ENCODE results near the gene ERG.

ERG gene

DNA sequence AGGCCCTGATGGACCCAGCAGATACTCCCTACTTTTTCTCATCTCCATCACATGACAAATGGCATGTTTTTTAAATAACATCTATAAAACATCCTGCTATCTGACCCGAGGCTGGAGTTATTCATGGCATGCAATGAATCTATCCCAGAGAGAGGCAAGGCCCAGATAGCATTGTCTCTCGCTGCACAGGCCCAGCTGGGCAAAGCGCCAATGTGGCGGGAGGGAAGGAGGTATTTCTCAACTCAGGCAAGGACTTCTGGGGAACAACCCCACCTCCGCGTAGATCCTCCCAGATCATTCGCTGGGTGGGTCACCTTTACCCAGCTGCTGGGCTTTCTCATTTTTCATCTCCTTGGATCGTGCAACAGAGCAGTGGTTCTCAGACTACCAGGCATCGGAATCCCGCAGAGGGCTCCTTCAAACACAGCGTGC, 59.8 kb downstream of the ERG start:
- FAIRE-seq: no peak
- peak; percentile 22 for DNase-seq (ENCODE audit: low spot score)

DNA sequence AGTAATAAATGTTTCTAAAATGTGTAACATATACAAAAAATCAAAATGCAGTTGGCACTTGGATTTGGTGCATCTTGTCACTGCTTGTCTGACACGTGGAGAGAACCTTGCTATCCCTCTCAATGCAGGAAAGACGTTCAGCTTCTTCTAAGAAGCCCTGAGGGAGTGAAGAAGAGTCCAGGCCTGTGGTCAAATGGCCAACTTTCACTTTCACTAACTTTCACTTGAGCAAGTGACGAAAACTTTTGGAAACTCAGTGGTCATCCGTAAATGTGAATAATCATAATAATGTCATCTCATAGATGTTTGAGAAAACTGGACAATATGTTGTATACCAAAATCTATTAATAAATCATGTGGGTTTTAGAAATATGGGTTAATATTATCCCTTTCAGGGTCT, 61.9 kb downstream of the ERG start:
- DNase-seq (ENCODE audit: low spot score) (no peak), FAIRE-seq (no peak)

DNA sequence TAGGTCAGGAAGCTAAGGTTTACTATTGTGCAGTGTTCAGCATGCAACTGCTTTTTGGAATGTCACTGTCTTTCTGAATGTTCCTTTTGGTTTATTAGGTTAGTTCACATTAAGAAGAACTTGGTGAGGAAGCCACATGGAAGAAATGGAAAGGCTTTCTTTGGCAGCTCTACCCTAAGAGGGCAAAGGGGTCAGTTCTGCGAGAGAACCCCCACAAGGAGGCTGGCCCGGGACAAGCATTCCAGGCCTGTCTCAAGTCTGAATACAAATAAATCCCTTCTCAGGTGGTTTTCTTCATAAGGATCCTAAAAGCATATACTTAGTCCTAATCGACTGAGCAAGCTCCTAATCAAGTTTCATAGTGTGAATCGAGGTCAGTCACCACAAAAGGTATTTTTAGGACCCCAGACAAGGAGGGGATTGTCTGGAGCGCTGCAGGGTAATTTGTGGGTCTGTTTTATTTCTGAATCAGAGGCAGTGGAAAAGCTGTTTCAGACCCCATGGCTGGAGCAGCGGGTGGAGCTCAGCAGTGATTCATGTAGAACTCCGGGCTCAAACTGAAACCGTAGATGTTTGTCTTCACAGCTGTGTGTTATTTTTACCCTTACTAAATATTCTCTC, 63.3 kb downstream of the ERG start:
- DNase-seq (ENCODE audit: low spot score): peak; percentile 40
- FAIRE-seq: no peak

DNA sequence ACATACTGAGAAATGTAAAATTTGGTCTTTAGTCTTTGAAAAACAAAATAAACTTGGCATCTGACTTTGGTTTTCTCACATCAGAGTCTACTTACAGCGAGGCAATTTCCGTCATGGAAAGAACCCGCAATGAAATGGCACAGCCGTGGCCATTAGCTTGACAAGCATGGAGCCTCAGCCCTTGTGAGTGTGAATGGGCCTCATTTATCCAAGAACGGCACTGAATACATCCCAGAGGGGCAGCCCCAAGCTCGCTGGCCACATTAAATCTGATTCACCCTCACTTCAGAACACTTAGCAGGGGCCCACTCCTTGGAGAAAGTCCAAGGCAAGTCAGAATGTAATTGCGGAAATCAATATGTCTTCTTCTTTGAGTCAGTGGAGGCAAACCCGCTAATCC, 64.8 kb downstream of the ERG start:
- DNase-seq (ENCODE audit: low spot score): no peak
- no peak for FAIRE-seq

DNA sequence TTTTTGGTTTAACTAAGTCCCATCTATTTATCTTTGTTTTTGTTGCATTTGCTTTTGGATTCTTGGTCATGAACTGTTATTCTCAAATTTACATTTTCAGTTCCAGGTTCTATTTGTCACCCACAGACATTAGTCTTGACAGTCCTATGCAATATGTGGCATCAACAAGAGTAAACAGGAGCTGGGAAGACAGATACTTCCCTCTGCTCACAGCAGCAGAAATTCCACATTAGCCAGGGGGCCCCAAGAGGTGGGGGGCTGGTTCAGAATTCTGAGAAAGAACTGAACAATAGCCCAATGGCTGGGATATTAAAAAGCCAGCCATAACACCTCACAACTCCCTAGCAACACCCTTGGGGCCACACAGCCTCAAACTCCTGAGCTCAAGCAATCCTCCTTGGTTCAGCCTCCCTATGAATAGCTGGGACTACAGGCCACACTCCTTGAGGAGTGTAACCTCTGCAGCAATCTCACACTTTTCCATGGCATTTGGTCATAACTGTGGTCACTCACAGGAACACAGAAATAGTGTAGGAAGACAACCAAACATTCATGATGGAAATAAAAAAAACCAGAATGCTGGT, 67.8 kb downstream of the ERG start:
- DNase-seq (ENCODE audit: low spot score) (no peak), FAIRE-seq (no peak)

DNA sequence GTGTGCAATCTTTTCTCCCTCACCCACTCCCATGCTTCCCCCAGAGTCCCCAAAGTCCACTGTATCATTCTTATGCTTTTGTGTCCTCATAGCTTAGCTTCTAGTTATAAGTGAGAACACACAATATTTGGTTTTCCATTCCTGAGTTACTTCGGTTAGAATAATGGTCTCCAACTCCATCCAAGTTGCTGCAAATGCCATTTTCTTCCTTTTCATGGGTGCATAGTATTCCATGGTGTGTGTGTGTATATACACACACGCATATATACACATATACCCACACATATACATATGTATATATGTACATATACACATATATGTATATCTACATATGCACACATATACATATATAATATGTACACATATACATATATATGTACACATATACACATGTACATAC, 69.3 kb downstream of the ERG start:
- no peak for FAIRE-seq
- DNase-seq (ENCODE audit: low spot score): no peak

DNA sequence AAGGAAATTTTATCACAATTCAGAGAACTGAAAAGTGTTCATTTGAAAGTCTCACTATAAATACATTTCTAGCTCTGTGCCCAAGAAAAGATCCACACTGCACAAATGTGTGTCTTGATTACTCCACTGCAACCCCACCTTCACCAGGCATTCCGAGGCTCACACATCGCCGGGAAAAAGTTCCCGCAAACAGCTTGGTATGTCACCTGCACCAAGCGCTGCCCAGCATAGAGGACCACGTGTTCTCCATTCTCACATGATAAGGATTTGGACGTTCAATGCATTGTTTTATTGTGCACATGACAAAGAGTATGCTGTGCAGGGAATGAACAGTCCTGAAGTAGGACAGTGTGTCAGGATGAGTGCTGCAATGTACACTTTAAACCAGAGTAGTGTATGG, 70.1 kb downstream of the ERG start:
- DNase-seq (ENCODE audit: low spot score) (no peak), FAIRE-seq (no peak)

DNA sequence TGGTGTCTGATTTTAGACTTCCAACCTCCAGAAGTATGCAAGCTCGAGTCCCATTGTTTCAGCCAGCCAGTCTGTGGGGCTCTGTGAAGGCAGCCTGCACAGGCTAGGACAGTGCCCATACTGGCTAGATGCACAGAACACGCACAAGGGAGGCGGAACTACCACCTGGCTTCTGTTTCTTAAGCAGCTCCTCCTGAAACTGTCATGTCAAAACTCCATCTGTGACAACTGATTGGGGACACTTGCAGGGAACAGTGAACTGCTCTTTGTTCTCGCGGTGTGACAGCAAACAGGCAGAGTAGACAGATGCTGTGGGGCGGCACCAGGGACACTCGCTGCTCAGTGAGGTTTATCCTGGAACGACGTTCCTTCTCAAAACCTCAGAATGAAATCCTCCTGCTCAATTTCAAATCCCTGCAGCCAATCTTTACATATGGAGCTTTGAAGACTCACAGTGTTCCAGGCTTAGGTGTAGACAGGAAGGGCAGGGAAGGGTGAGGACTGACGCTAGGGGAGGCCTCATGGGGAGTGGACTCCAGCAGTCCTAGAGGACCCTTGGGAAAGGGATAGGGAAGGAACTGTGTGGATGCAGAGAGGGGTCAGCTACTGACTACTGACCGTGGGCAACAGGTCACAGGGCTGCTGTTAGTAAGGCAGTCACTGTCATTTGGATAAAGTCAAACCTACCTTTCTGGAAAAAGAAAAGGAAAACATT, 73.8 kb downstream of the ERG start:
- no peak for DNase-seq (ENCODE audit: low spot score)
- no peak for FAIRE-seq

DNA sequence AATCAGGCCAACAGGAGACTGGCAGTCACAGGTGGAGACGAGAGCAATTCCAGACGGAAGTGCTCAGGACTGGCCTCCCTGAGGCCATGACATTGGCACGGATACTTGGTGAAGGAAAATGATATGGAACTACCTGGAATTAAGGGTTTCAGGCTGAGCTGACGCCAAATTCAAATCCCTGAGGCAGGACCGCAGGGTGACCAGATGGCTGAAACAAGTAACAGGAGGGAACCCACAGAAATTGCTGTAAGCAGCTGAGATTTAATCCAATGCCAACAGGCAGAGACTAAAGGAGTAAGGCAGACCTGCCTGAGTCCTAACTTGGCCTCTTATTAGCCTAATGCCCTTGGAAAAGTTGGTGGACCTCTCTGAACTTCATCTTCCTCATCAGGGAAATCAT, 76.2 kb downstream of the ERG start:
- FAIRE-seq (no peak), DNase-seq (ENCODE audit: low spot score) (no peak)

DNA sequence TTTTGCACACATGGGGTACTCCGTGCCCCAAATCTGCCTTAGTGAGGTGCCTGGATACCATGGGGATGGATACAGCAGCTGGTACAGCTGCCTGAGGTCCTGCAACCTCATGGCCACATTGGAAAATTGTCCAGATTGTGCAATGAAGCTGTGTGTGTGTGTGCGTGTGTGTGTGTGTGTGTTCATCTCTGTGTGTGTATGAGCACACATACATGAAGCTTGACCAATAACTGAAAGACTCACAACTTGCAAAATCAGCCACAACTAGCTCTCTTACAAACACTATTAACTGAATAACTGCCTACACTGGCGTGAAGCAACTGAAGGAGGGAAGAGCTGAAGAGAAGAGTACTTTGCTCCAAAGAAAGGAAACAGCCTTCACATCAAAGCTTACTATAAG, 78.1 kb downstream of the ERG start:
- FAIRE-seq: no peak
- no peak for DNase-seq (ENCODE audit: low spot score)

DNA sequence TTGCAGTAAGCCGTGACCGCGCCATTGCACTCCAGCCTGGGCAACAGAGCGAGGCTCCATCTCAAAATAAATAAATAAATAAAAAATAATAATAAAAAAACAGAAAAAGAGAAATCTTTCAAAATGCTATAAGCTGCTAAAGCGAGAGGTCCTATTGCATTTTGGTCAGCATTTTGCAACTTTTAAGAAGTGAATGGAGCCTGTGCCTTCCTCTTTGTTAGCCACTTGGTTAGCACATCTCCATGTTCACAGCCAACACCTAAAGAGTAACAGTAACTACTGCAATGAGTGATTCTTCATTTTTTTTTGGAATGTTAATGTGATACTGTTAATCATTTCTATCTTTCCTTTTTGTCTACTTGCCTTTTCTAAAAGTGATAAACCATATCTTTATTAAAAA, 80.6 kb downstream of the ERG start:
- DNase-seq (ENCODE audit: low spot score) (no peak), FAIRE-seq (no peak)

DNA sequence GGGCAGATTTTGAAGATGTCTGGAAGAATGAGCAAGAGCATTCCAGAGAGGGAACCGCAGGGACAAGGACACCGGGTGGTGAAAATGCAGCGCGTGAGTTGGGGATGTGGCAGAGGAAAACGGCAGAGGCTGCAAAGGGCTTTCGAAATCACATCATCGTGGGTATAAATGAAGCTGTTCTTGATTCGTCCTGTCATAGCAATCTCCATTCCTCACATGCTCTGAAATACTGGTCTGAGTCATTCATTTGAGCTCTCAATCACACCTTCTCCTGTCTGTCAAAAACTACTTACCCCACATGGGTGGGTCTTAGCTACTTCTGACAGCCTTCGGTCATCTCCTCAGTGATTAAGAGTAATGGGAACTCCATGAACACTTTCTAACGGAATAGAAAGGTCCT, 81.5 kb downstream of the ERG start:
- no peak for FAIRE-seq
- DNase-seq (ENCODE audit: low spot score): no peak

DNA sequence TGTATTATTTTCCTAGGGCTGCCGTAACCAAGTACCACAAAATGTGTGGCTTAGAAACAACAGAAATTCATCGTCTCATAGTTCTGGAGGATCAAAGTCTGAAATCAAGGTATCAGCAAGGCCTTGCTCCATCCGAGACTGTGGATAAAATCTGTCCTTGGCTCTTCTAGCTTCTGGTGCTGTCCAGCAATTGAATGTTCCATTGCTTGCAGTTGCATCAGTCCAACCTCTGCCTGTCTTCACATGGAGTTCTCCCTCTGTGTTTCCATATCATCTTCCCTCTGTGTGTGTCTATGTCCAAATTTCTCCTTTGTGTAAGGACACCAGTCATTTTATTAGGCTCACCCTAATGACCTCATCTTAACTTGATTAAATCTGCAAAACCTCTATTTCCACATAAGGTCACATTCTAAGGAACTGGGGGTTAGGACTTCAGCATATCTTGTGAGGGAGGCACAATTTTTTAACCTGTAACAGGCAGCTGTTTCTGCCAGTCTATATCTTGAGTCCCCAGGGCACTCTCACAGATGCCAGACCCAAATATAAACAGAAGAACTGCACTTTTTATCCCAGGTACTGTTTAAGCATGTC, 84.2 kb downstream of the ERG start:
- no peak for FAIRE-seq
- DNase-seq (ENCODE audit: low spot score): no peak

DNA sequence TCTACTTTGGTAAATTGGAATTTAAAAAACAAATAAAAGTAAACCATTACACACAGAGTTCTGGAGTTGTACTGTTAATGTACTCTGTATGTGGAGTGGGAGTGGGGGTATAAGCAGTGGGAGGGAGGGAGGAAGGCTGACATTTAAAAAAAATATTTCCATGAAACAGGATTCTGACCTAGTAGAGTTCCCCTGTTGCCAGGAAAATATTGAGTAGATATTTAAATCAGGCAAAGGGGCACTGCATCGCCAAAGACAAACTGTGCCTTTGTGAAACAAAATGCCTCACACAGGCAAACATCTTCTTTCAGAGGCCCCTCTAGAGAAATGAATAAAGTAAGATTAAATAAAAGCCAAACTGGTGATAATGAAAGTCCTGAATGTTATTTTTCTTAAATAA, 87.8 kb downstream of the ERG start:
- FAIRE-seq (no peak), DNase-seq (ENCODE audit: low spot score) (no peak)

DNA sequence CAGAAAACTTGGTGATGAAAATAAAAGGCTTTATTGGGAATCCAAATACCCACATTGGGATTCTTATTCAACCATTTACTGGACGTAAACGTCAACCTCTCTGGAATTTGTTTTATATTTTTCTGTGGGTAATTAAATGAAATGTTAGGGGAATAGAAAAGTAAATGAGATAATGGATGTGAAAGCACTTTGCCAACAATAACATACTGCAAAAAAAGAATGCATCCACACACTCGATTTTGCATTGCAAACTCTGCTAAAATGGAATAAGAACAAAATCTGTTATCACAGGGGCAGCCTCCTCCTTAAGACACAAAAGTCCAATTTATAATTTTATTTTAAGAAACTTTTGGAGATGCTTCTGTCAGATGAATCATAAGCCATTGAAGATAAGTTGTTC, 88.4 kb downstream of the ERG start:
- FAIRE-seq: no peak

DNA sequence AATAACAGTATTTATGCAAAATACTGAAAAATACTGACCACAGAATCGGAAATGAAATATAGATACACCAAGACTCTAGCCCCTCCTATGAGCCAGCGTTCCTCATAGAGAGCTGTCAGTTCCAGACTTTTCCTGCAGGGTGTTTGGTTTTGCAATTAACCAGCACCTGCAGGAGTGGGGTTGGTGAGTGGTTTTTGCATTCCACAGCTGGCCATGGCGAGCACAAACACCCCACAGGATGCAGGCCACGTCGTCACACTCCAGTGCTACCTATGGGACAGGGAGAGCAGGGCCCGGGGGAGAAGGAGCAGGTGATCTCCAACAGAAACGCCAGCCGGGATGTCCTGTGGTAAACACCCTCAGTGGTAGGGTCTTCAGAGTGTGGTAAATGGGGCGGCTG, 94.1 kb downstream of the ERG start:
- FAIRE-seq (no peak), DNase-seq (ENCODE audit: low spot score) (no peak)

More for the DNA sequence above, 88.4 kb downstream of the ERG start:
- DNase-seq (ENCODE audit: low spot score): no peak

DNA sequence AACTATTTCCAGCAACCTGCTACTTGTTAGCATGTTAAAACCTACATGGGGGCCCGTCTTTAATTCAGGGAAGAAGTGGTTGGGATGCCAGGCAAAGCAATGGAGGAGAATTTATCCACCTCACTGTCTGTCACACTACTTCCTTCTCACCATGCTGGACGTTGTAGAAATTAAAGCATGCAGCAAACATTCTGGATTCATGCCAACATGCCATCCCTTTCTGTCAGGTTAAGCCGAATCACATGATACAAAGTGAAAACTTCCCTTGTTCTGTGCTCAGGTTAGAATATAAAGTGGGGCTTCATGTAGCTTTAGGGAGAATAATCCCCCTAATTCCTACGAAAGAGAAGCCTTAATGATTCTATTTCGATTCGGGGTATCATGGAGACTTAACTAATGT, 95.5 kb downstream of the ERG start:
- no peak for FAIRE-seq

DNA sequence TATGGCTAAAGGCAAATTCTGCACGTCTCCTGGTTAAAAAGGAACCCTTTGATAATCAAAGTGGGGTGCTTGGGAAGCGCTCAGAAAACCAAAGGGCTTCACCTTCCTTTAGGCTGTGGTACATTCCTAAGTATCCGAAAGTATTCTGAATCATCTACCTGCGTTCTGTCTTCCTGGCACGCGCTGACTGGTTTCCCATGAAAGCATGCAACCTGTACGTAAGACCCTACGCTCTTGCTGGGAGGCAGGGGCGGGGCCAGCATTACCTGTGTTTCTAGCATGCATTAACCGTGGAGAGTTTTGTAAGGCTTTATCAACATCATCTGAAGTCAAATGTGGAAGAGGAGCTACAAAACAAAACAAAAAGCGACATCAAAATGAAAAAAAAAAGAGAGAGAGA, 96.0 kb downstream of the ERG start:
- DNase-seq (ENCODE audit: low spot score): no peak

More for the DNA sequence above, 95.5 kb downstream of the ERG start:
- DNase-seq (ENCODE audit: low spot score): no peak

DNA sequence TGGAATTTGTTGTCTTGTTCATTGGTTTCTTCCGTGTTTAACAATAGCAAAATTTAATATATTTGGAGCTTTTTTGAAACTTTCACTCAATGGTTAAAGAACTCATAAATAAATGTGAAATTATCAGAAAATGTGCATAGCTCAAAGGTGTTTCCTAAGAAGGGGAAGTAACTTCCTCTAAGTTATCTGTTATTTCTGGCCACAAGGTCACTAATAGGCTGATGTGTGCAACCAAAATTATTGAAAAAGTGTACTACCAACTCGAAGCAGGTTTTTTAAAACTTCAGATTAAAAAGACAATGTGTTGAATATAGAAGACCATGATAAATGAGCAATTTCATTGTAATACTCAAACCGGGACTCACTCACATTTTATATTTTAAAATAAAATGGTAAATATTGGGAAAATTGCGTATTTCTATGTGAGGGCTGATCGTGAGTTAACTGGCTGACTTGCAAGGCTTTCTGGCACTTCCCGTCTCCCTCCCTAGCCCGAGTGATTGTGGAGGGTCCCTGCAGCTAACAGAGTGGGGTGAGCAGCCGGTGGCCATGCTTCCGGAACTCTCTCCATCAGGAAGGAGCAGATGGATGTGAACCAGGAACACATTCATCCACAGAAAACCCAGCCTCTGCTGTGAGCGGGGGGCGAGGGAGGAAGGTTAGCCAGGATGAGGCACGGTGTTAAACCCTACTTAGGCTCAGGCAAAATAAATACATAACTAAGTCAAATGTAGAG, 96.9 kb downstream of the ERG start:
- FAIRE-seq: no peak

More for the DNA sequence above, 96.0 kb downstream of the ERG start:
- no peak for FAIRE-seq

DNA sequence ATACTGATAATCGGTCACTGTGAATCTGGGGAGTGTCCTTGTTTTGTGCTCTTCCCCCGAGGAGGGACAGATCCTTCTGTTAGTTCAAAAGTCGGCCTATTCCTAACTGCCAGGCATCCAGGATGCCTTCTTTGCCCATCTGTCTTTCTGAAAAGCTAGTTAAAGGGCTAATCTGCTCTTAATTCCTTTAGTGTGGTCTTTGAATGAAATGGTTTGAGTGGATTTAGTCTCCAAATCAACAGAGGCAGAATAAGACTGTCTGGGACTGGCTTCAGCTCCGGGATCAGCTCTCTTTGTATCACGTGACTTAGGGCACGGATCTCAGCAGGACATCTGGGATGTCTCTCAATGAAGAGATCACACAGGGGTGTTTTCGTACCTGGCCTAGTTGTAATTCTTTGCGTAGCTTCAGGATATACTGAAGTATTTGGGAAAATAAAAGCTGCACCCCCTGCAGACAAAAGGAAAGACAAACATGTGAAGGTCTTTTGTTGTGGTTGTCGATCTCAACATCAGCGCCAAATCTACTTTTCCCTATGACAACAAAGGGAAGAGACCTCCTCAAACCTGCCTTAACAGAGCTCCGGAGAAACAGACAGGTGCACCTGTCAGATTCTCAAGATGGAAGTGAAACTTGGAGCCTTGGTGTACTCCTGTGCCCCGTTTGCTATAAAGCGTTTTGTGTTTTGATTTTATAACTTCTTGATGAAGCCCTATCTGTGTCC, 97.9 kb downstream of the ERG start:
- DNase-seq (ENCODE audit: low spot score) (no peak), FAIRE-seq (no peak)

More for the DNA sequence above, 96.9 kb downstream of the ERG start:
- DNase-seq (ENCODE audit: low spot score): no peak

DNA sequence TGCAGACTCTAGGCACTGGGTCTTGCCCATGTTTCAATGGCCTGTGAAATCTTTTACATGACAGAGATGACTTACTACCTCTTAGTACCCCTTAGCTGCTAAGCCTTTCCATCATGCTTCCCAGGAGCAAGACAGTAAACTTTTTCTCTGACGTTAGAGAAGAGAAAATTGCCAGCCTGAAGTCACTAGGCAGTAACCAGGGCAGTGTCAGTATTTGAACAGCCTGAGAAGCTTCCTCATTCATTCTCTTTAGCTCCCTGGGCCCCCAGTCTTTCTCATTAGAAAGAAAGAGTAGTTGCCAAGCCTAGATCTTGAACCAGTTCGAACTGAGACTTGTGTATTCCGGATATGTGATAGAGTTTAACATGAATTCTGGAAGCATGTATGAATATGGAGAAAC, 99.2 kb downstream of the ERG start:
- FAIRE-seq (no peak), DNase-seq (ENCODE audit: low spot score) (no peak)
